ENCODE measurements around the gene FRAT2. TPM values are rescaled to one million over a fixed set of nuclear protein-coding genes. Genes with fewer than 3 reads are reported as not detected.
A peak's percentile ranks its signal among the peaks of the same experiment; 100 is the strongest.
"Not testable (repeated sequence)": the region's sequence is repeated elsewhere in the genome, so short reads cannot be mapped to it uniquely, and the experiment has no call there.

The FRAT2 gene
- polyA plus RNA-seq, 3 donors = 12.2 to 14.2 (median 13.2) TPM

GRCh38 chr10:97362310-97363033, 27.9 kb upstream of the FRAT2 start:
- DNase-seq (ENCODE audit: extremely low read depth in 1 of 11, low read depth in 9 of 11, low spot score in 4 of 11) = no peak

GRCh38 chr10:97361537-97361901, 27.0 kb upstream of the FRAT2 start:
- DNase-seq (ENCODE audit: extremely low read depth in 1 of 11, low read depth in 9 of 11, low spot score in 4 of 11) = no peak

GRCh38 chr10:97360705-97361536, 26.4 kb upstream of the FRAT2 start:
- no peak for DNase-seq (ENCODE audit: extremely low read depth in 1 of 11, low read depth in 9 of 11, low spot score in 4 of 11)

GRCh38 chr10:97358781-97359180, 24.3 kb upstream of the FRAT2 start:
- DNase-seq (ENCODE audit: extremely low read depth in 1 of 11, low read depth in 9 of 11, low spot score in 4 of 11) = no peak

GRCh38 chr10:97358349-97358748, 23.8 kb upstream of the FRAT2 start:
- DNase-seq (ENCODE audit: extremely low read depth in 1 of 11, low read depth in 9 of 11, low spot score in 4 of 11) = no peak

GRCh38 chr10:97356918-97357317, 22.4 kb upstream of the FRAT2 start:
- no peak for DNase-seq (ENCODE audit: extremely low read depth in 1 of 11, low read depth in 9 of 11, low spot score in 4 of 11)

- DNase-seq (ENCODE audit: extremely low read depth in 1 of 11, low read depth in 9 of 11, low spot score in 4 of 11) = no peak
Measured at GRCh38 chr10:97356318-97356914, 21.9 kb upstream of the FRAT2 start.

GRCh38 chr10:97355571-97355975, 21.0 kb upstream of the FRAT2 start:
- DNase-seq (ENCODE audit: extremely low read depth in 1 of 11, low read depth in 9 of 11, low spot score in 4 of 11) = peak in 1 of 11 donors; percentile 12

GRCh38 chr10:97353945-97354344, 19.4 kb upstream of the FRAT2 start:
- DNase-seq (ENCODE audit: extremely low read depth in 1 of 11, low read depth in 9 of 11, low spot score in 4 of 11) = no peak

- no peak for DNase-seq (ENCODE audit: extremely low read depth in 1 of 11, low read depth in 9 of 11, low spot score in 4 of 11)
Measured at GRCh38 chr10:97349752-97350513, 15.4 kb upstream of the FRAT2 start.

- DNase-seq (ENCODE audit: extremely low read depth in 1 of 11, low read depth in 9 of 11, low spot score in 4 of 11) = no peak
Measured at GRCh38 chr10:97347317-97347716, 12.8 kb upstream of the FRAT2 start.

GRCh38 chr10:97343664-97344063, 9.1 kb upstream of the FRAT2 start:
- not testable (repeated sequence) for DNase-seq (ENCODE audit: extremely low read depth in 1 of 11, low read depth in 9 of 11, low spot score in 4 of 11)

GRCh38 chr10:97341416-97341815, 6.9 kb upstream of the FRAT2 start:
- DNase-seq (ENCODE audit: extremely low read depth in 1 of 11, low read depth in 9 of 11, low spot score in 4 of 11) = no peak

GRCh38 chr10:97338041-97338440, 3.5 kb upstream of the FRAT2 start:
- DNase-seq (ENCODE audit: extremely low read depth in 1 of 11, low read depth in 9 of 11, low spot score in 4 of 11) = no peak

- DNase-seq (ENCODE audit: extremely low read depth in 1 of 11, low read depth in 9 of 11, low spot score in 4 of 11) = no peak
Measured at GRCh38 chr10:97336942-97337831, 2.7 kb upstream of the FRAT2 start.

- no peak for DNase-seq (ENCODE audit: extremely low read depth in 1 of 11, low read depth in 9 of 11, low spot score in 4 of 11)
Measured at GRCh38 chr10:97336446-97336845, 1.9 kb upstream of the FRAT2 start.

GRCh38 chr10:97336006-97336405, 1.5 kb upstream of the FRAT2 start:
- DNase-seq (ENCODE audit: extremely low read depth in 1 of 11, low read depth in 9 of 11, low spot score in 4 of 11) = no peak

- no peak for DNase-seq (ENCODE audit: extremely low read depth in 1 of 11, low read depth in 9 of 11, low spot score in 4 of 11)
Measured at GRCh38 chr10:97335188-97335619, 675 bp upstream of the FRAT2 start.

Data from renal cortex interstitium (tissue), 11 donors.